GM19395 (cell line): Measurements from ENCODE around the gene METAP1.
"Not testable (repeated sequence)": the region's sequence is repeated elsewhere in the genome, so short reads cannot be mapped to it uniquely, and the experiment has no call there.

ENCODE experiments used
- ATAC-seq: cut with Tn5 transposase; IDR thresholded peaks from one replicate; pipeline ENCODE4 v1.9.1; 2021; ENCODE audit warnings: mild to moderate bottlenecking, moderate library complexity; ENCODE audit not compliant: unreplicated experiment

The METAP1 gene

DNA sequence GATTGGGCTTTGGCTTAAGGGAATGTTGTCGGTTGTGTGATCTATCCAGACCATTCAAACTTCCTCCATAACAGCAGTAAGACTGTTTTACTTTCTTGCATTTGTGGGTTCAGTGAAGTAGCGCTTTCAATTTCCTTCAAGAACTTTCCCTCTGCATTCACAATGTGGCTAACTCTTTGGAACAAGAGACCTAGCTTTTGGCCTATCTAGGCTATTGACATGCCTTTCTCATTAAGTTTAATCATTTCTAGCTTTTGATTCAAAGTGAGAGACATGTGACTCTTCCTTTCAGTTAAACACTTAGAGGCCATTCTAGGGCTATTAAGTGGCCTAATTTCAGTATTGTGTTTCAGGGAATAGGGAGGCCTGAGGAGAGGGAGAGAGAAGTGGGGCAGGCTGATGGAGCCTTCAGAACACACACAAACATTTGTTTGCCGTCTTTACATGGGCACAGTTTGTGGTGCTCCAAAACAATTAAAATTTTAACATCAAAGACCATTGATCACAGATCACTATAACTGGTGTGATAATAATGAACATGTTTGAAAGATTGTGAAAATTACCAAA, 59.0 kb downstream of the METAP1 start:
- ATAC-seq = peak; percentile 66

DNA sequence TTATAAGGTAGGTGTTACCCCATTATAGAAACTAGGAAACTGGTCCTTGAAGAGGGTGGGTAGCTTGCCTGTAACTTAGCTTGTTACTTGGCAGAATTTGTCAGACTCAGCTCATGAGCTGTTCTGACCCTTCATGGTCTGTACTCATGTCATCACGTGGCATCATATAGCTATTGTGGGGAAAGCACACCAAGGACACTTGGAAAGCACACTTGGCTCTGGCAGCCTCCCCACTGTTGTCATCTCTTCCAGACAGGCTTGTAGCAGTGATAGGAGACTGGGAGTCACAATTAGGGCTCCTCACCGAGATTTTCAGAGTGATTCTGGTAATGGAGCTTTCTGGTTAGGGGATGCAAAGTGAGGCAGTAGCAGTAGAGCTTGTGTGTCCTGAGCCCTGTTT, 62.7 kb downstream of the METAP1 start:
- no peak for ATAC-seq

DNA sequence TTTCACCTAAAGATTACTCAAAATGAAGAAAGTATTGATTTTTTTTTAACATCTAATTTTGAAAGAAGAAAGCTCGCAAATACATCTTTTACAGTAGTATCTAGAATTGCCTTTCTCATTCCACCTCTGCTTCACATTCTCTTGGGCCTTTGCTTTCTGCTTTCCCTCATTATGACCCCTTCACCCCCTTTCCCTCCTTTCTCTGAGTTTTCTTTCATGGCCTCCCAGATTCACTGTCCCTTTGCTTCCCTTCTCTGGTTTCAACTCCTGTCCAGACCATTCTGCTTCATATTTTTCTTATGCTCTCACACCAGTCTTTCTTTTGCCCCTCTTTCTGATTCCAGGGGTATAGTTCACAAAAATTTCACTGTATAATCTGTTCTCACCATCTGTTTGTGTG, 64.0 kb downstream of the METAP1 start:
- ATAC-seq = no peak

DNA sequence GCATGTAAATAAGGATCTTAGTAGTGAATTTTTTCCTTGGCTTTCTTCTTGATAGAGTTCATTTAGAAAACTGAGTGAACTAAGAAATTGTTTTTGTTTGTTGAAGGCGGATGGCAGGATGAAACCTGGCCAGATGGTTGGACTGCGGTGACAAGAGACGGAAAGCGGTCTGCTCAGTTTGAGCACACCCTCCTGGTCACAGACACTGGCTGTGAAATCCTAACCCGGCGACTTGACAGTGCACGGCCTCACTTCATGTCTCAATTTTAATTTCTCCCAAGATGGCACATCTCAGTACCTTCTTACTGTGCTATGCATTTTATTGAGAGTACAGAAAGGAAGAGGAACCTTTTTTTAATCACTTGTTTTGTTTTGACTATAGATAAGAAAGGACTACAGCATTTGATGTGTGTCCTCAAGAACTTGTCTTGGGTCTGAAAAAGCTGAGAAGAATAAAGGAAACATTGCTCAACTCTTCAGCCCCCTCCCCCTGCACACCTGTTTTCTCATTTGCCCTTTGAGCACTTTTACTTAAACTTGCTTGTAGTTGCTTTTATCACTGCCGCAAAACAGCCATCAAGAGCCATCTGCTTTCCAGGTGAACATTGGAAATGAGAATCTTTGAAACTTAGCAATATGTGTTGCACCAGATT, 65.7 kb downstream of the METAP1 start:
- no peak for ATAC-seq

DNA sequence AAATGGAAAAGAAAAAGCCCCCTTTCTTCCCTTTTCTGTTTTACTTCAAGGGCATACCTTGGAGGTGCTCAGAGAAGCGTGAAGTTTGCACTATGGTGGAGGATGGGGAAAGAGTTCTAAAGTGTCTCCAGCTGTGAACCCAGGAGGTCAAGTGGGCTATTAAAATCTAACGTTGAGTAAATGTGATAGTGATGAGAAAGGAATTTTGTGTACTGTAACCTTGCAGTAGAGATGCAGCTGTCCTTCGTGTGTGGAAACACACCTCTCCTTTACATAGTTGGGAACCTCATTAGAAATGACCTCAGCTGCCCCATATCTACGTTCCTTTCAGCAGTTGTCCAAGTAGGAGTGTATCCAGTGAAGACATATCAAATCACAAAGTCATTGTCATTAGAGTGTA, 66.6 kb downstream of the METAP1 start:
- no peak for ATAC-seq

DNA sequence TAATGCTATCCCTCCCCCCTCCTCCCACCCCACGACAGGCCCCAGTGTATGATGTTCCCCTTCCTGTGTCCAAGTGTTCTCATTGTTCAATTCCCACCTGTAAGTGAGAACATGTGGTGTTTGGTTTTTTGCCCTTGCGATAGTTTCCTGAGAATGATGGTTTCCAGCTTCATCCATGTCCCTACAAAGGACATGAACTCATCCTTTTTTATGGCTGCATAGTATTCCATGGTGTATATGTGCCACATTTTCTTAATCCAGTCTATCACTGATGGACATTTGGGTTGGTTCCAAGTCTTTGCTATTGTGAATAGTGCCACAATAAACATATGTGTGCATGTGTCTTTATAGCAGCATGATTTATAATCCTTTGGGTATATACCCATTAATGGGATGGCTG, 70.0 kb downstream of the METAP1 start:
- ATAC-seq = not testable (repeated sequence)

DNA sequence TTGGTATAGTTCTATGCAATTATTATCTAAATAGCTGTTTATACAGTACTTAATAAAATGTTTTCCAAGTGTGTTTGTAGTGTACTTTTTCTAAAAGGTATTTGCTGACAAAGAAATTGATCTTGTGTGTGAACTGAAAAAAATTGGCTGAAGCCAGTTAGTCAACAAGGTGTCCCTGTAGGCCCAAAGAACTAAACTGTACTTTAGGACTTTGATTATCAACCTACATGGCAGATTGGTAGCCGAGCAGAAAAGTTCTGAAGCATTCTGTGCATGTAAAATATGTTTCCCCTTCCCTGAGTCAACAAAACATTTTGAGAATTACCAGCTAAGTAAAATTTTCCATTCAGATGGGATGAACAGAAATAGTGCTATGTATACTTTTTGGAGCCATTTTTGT, 72.1 kb downstream of the METAP1 start:
- ATAC-seq = no peak

DNA sequence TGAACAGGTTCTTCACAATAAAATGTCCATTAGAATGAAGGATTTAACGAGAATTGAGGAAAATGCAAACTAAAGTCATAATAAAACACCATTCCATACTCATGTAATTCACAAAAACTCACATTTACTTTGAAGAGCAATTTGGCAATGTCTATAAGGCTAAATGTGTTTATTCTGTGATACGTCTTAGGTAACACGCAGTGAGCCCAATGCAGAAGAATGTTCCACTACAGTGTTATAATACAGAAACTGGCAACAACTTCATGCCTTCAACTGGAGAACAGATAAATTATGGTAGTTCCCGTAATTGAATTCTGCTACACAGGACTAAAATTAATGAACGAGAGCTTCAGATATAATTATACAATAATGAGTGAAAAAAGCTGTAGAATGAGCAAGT, 75.6 kb downstream of the METAP1 start:
- ATAC-seq = no peak

DNA sequence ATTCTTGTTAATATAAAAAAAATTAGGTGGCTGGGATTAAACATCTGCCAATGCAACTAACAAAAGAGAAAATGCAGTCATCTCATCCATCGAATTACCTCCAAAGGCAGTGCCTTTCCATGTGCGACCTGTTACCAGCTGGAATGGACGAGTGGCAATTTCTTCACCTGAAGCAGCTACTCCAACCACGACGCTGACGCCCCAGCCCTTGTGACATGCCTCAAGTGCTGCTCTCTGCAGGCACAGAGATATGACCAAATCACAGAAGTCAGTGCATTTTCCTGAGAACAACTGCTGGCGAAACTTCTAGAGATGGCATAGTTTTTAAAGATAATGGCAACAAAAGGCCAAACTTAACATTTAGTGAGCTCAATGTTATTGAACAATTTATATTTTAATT, 79.3 kb downstream of the METAP1 start:
- no peak for ATAC-seq

DNA sequence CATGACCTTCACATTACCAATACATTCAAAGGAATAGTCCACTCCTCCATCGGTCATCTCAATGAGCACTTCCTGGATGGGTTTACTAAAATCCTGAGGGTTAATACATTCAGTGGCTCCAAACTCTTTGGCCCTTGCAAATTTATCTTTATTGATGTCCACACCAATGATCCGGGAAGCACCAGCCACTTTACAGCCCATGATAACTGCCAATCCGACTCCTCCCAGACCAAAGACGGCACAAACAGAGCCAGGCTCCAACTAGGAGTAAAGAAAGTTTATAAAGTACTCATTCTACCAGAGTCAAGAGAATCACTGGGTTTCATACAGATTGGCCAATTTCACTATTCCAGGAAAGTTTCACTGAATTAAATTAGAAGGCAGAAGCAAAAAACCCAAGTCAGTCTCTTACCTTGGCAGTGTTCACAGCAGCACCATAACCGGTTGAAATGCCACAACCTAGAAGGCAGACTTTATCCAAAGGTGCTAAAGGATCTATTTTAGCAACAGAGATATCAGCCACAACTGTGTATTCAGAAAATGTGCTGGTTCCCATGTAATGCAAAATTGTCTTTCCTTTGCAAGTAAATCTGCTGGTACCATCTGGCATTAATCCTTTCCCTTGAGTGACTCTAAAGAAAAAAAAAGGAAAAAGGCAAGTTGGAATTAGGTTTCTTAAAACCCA, 80.9 kb downstream of the METAP1 start:
- ATAC-seq = no peak

DNA sequence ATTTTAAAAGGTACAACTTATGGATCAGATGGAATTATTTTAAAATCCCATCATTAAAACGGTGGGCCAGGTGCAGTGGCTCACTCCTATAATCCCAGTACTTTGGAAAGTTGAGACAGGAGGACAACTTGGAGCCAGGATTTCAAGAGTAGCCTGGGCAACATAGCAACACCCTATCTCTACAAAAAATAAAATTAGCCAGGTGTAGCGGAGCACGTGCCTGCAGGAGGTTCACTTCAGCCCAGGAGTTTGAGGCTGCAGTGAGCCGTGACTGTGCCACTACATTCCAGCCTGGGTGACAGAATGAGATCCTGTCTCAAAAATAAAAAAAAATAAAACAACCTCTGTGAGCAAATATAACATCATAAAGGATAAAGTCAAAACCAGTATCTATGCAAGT, 81.7 kb downstream of the METAP1 start:
- no peak for ATAC-seq

DNA sequence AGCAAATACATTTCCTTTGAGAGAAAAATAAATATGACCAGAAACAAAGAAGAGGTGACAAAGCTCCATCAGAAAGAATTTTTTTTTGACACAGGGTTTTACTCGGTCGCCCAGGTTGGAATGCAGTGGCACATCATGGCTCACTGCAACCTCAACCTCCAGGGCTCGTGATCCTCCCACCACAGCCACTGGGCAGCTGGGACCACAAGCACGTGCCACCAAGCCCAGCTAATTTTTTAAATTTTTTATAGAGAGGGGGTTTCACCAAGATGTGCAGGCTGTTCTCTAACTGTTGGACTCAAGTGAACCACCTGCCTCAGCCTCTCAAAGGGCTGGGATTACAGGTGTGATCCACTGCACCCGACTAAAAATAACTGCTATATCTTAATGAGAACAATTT, 82.8 kb downstream of the METAP1 start:
- ATAC-seq = no peak

DNA sequence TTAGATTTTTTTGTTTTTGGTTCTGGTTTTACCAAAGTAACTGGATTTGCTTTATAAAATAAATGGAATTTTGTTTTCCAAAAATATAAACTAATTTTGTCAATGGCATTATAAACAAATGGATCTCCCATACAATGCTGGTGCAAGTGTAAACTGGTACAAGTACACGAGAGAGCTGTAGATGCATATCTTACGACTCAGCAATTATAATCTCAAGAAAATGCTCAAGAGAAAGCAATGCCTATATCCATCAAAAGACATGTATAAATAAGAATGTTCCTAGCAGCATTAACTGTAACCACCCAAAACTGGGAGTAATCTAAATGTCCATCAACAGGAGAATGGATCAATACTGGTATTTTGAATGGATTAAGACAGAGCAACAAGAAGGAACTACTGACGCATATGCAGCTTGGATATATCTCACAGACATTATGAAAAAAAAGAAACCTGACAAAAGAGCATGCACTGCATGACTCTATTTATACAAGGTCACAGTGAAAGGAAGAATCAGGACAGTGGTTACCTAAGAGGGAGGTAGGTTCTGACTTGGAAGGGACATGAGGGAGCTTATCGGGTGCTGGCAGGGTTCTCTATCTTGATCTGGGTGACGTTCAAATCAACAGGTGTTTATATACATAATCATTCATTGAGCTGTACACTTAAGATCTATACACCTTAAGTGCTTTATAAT, 83.6 kb downstream of the METAP1 start:
- no peak for ATAC-seq

DNA sequence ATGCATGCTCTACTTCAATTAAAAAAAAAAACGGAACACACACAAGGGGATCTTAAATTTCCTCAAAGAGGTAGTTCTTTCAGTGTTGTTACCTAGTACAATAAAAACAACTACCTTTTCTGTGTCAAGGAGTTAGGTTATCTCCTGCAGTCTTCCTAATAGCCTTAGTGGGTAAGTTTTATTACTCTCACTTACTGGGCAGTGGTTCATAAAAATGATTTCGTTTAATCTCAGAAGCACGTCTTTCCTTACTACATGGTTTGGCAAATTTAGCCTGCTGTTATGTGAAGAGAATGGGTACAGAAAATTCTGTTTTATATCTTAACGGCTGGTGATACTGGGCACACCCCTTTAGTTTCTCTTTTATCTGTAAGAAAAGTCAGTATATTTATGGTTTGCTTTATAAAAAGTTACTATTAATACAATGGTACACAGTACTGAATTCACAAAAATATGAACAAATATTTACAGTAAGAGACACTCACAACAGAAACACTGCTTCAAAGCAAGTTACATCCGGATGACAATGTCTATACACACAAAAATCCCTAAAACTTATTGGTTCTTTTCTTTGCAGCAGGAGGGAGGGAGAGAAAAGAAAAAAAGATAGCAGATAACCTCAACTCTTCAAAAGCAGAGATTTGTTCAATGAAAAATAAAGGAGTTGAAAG, 84.2 kb downstream of the METAP1 start:
- no peak for ATAC-seq

DNA sequence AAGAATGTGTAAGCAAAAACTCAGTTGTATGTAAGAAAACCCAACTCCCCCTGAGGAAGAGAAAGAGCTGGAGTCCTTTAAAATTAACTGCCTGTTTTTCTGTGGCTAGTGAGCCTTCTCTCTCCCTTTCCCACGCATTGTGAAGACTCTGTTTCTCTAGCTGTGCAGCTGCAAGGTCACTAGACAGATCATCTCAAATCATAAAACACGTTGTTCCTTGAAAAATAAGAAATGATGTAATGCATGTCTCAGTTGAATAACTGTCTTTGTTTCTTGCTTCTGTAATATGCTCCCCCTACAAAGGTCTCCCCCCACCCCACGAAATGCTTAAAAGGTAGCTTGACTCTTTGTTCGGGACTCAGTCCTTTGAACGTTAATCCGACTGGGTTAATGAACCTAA, 85.3 kb downstream of the METAP1 start:
- ATAC-seq = not testable (repeated sequence)

DNA sequence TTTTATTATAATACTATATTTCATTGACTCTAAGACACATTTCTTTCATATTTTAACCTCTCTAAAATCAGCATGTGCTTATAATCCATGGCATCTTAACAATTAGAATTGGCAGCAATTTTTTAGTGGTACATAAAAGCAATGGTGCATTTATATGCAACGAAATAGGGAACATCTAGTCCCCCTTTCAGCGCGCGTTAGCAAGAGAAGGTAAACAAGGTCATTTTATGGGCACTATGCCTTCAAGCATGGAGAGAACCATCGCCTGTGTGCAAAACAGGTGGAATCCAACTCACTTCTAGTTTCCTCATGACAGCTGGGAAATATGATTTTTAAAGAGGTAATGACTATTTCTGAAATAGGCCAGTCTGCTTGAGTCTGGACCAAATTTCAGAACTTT, 86.7 kb downstream of the METAP1 start:
- ATAC-seq = no peak

DNA sequence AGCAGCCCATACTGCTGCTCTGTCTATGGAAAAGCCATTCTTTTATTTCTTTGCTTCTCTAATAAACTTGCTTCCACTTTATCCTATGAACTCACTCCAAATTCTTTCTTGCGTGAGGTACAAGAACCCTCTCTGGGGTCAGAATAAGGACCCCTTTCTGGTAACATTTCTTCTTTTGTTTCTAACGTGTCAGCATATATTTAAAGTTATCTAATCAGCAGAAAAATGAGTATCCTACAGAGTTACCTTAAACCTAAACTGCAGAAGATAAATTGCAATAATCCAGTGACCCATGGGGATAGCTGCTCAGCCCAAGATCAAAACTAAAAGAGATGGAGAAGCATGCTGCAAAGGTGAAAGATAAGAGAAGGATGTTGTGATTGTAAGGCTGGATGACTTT, 89.1 kb downstream of the METAP1 start:
- no peak for ATAC-seq

DNA sequence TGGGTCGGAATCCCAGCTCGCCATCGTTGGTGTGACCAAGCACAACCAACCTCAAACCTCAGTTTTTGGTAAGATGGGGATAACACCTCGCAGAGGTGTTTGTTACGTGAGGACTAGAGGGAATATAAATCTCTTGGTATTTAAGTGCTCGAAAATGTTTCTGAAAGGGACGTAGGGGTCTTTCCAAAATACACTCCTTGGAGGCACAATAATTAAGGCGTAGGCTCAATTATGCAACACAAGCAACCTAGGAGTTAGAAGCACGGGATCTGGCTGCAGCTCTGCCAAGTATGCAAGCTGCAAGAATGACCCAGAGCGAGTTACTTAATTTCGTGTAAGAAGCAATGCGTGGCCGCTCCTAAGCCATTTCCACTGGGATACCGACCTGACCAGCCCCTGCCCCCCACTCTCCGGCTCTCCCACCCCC, 92.5 kb downstream of the METAP1 start:
- peak; percentile 28 for ATAC-seq

DNA sequence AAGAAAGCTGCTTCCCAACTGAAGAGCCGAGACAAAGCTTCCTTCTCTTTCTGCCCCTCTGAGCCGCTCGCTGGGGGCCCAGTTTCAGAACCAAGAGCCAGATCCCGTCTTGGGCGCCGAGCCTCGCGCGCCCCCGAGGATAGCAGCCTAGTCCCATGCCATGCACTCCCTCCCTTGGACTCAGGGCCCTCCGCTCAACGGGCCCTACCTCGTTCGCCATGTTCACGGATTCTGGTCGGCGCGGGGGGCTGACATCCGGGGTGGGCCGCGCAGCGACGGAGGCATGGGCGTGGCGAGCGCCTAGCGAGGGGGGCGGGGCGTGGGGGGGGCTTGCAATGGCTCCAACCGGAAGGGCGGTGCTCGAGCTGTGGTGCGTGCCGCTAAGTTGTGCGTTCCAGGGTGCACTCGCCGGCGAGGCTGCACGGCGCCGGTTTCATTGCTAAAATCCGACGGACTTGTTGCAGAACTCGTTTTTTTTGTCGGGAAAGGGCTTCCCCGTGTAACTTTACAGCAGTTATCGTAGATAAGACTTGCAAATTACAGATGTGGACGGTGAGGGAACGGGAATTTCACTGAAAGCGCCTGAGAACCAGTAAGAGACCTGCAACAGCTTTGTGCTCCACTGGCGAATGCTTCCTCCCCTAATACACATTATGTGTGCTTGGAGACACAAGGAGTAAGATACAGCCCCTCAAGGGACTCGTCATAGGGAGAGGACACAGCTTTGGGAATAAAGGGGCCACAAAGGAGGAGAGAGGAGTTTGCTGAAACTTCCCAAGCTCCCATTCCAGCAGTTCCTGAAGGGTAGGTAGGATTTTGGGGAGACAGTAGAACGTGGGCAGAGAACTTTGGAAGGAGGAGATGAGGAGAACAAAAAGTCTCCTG, 93.2 kb downstream of the METAP1 start, which contains the start of gene ADH5:
ADH5 (minus strand) TSS at position 308 of the 885 bp plus-strand sequence; CDS start at position 220, 88 bp downstream.
- ATAC-seq = peak; percentile 94
